Cardiac septum (tissue), 1 donor: ENCODE measurements around the gene RBFOX1. TPM values are rescaled to one million over a fixed set of nuclear protein-coding genes. Genes with fewer than 3 reads are reported as not detected.
"Not testable (repeated sequence)": the region's sequence is repeated elsewhere in the genome, so short reads cannot be mapped to it uniquely, and the experiment has no call there.

ENCODE experiments used
- DNase-seq: peaks from one replicate; pipeline ENCODE4 v3.0.0-alpha.2; 2020; ENCODE audit warnings: low spot score
- intact Hi-C: fragments of 100-400 bp; cut with DNase I; formaldehyde crosslinking; loops from one replicate; pipeline ENCODE4 v1.14.0; 2022
- total RNA-seq: library from RNA; stranded (reverse); fragmentation: NEBNext Ultra II Directional; extraction: Animal tissue kit (Norgen Biotek cat#: 25700); gene quantifications from one replicate; pipeline ENCODE4 v1.2.1, GENCODE V29; 2021
- donor health status: DM: no; HTN: no; CAD: no.

Gene RBFOX1
- total RNA-seq, 1 donor from 2014 or later, result 27.1 TPM

DNA sequence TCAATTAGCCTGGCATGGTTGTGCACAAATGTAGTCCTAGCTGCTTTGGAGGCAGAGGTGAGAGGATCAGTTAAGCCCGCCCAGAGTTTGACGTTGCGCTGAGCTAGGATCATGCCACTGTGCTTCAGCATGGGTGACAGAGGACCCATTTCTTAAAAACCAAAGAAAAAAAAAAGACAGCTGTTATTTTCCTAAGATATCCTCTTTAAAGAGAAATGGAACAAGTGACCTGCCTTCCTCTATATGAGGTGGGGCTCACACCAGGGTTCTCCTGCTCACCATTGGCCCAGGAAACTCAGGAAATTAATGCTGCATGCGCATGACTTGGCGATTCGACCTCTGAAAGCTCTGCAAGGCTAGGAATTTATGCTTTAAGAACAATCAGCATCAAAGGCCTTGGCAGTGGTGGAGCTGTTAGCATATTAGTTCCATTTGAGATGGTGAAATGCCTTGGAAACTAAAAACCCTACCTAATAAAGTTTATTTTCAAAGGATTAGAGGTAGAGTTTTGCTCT is 108.3 kb downstream of the RBFOX1 start:
- intact Hi-C loops, result no loop called here
- DNase-seq, result no peak

DNA sequence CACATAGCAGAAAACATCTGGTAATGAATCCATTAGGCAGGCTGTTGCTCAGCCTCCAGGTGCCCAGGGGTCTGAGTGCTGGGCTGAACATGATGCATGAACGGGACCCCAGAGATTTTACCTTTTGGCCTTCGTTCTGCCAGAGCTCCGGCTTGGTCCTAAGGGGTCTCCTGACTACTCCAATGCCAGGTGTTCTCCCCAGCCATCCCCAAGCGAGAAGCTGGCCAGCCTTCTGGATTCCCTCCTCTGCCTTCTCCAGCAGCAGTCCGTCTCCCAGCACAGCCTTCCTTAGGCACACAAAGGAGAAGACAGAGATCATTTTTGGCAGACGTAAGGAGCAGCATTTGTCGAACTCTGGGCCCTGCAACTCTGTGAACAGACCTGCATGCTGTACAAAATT is 109.4 kb downstream of the RBFOX1 start:
- intact Hi-C loops, result no loop called here
- DNase-seq, result no peak

DNA sequence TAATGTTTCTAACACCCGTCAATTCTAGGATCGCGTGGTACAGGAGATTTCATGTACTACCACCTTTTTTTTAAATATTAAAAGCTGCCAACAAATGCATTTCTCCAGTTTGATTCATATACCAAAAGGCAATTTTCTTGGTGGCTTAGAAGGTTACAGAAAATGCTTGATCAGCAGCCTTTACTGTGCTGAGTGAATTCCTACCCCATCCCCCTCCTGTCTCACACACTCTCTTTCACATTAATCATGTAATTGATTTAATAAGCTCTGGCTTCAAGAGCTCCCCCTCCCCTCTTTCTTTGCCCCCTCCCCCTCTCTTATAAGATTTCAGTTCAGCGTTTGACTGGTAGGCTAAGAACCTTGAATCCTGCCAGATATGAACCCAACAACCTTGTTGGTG is 110.5 kb downstream of the RBFOX1 start:
- intact Hi-C loops, result no loop called here
- DNase-seq, result no peak

DNA sequence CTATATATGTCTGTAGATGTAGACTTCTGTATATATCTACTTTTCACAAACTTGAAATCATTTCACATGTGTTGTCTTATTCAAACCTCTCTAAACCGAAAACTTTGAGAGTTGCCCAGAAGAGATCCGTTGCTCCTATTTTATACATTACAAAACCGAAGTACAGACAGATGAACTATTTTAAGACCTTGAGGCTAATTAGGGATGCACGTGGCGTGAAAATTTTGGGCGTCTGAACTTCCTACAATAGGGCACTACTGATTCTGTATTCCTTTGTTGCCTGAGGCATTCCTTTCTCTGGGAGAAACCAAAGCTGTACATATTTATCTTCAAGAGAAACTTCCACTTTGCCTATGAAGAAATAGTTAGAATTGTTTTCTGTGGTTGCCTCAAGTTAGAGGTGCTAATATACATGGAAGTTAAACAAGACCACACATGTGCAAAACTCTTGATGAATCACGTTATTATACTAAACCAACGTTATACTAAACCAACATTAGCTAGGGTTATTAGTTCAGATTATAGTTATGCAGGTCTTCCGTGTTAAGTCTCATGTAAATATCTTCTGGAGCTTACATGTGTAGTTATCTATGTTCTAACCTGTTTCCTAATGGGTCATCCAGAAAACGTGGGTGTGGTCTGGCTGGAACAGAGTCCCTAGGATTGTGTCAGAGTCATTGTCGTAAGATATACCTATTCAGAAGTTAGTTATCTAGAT is 111.2 kb downstream of the RBFOX1 start:
- intact Hi-C loops, result no loop called here
- DNase-seq, result no peak

DNA sequence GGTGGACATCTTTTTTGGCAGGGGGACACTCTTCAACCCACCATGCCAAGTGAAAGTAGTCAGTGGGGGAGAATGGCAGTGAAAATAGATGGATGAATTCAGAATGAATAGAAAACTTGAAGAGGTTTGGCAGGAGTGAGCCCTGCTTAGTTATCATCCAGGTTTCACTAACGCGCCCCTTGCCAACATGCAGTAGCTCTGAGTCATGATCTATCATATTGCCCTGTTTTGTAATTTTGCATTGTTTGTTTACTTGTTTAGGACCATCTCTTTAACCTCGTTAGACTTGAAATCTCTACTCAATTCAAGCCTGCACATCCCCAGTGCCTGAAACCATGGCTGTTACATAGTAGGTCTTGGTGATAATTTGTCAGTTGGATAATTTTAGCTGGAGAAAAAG is 116.7 kb downstream of the RBFOX1 start:
- no peak for DNase-seq
- intact Hi-C loops, result no loop called here

DNA sequence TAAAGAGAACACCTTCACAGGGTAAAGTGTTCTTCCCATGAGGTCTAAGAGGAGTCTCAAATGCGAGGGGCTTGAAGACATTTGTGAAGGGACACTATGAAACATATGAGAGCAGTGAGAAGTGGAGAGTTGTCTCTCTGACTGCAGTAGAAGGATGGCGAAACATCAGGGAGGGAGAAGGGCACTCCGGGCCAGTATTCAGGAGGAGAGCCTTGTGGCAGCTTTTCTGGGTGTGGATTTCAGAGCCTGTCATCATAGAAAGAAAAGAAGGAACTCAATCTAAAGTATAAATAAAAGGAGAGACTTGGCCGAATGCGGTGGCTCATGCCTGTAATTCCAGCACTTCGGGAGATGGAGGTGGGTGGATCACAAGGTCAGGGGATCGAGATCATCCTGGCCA is 117.2 kb downstream of the RBFOX1 start:
- no peak for DNase-seq
- intact Hi-C loops, result no loop called here

DNA sequence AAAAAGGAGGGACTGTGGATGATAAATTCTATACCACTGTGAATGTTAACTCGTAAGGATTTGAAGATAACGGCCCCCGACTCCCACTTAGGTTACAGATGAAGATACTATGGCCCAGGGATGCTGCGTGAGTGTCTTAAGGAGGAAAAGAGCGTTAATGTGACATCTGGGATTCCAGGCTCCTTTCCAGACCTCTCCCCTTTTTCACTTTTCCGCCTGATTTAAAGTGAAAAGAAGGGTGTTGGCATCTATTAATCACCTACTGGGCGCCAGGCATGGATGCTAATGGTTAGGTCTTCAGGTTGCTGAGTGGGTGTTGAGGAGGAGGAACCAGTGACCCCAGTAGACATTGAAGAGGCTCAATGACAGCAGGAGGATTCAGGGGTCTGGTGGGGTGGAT is 117.8 kb downstream of the RBFOX1 start:
- intact Hi-C loops, result no loop called here

DNA sequence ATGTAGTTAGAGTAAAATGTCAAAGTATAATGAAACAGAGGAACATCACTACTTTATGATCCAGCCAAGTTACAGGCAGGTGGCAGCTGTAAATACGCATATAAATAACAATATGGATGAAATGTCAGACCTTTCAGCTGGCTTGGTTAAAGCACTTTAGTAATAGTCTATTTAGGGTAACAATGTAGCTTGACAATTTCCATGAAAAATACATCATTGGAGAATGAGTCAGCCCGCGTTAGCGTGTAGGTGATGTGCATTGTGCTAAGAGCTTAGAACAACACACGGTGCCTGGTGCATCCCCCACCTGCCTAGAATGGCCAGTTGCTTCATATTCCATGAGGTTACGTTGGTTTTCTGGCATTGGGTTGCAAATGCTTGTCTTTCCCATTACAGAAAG is 119.4 kb downstream of the RBFOX1 start:
- no peak for DNase-seq
- intact Hi-C loops, result no loop called here

More for the DNA sequence above, 117.8 kb downstream of the RBFOX1 start:
- DNase-seq, result no peak

DNA sequence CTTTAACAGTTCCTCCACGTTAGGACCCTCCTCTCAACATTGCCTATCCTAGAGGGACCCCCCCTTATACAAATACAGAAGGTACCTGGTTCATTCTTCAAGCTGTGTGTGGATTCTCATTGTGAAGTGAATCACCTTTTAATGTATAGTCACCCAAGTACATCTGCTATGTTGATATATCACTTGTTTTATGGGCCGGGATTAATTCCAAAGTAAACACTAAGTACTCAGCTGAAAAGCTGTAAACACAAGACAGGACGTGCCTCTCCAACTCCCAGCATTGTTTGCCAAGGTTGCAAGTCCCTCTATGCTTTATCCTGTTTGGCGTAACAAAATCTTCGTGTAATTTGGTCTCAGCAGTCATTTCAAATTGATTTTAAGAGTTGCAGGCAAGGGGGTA is 123.6 kb downstream of the RBFOX1 start:
- intact Hi-C loops, result no loop called here
- no peak for DNase-seq

DNA sequence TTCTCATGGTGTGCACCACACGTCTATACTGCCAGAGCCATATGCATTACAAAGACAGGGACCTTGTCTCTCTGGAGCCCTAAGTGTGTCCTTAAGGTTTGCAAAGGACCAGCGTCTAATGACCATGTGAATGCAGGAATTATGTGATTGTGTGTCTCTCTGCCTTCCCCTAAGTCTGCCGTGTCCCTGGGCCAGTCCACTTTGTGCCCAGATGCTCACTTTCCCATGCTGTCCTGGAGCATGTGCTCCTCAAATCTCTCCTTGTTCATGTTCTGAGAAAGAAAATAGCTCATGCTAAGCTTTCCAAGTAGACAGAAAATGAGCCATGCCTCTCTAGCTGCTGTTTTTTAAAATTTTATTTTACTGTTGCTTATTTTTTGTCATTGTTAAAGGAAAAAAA is 125.5 kb downstream of the RBFOX1 start:
- no peak for DNase-seq
- intact Hi-C loops, result no loop called here

DNA sequence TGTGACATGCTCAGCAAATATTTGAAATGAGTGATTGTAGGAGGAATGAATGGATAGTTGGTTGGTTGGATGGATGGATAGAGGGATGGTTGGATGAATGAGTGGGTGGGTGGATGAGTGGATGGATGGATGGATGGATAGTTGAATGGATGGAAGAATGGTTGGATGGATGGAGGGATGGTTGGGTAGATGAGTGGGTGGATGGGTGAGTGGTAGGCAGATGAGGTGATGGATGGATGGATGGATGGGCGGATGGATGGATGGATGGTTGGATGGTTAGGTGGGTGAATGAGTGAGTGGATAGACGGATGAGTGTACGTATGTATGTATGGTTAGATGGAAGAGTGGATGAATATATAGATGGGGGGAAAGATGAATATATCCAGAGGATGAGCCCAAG is 137.7 kb downstream of the RBFOX1 start:
- DNase-seq, result no peak
- intact Hi-C loops, result no loop called here

DNA sequence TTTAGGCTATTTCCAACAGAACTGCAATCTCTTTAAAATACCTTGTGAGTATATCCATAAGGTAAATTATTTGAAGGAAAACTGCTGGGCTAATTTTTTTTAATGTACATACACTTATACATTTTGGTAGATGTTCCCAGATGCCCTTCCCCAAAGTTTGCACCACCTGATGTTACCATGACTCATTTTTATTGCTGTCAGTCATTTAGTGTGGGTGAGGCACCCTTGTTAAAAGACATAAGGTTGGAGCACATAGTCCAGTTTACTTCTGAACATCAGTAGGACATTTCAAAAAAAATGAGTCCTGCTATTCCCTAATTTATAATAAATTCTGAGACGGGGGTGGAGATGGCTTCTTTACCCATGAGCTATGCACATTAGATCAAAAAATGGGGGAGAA is 138.6 kb downstream of the RBFOX1 start:
- DNase-seq, result no peak
- intact Hi-C loops, result no loop called here

DNA sequence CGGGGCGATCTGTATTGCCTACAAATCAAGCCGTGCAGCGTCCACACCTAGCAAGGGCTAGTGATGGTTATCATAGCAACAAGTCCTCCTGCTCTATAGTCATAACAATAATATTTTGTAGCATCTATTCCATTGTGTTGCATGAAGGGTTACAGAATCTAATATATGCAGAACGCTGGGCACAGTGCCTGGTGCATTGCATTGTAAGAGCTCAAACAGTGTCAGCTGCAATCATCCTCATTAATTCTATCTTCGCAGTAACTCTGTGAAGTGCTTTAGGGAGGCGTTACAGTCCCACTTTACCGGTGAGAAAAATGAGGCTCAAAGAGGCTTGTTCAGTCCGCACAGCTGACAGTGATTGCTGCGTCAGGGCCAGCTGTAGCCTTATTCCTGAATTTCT is 149.4 kb downstream of the RBFOX1 start:
- DNase-seq, result no peak
- intact Hi-C loops, result no loop called here

DNA sequence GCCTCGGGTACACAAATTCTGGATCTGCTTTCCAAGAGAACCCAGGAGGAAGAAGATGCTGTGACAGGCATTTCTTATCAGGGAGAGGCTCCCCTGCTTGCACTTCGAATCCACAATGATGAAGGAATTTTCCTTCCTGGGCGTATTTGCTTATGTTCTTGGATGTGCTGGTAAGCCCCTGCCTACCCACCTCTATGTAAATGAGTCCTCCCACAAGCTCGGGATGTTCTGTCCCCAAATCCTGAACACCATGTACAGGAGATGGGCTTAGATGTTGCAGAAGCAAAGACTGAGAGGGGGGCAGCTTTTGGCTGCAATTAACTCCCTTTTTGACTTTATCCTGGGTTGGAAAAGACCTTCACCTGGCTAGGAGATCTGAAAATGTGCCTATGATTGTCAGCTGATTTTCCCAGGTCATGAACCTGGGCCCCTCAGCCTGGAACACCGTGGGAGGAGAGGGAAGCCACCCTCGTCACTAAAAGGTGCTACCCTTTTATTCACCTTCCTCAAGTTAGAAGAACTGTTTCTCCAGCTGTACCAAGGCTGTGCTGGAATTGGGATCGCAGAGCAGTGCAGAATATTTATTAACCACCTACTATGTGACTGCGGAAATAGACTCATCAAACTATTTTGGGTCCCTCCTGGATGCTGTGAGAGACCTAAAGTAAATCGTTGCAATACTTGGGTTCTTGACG is 150.1 kb downstream of the RBFOX1 start:
- intact Hi-C loops, result no loop called here
- no peak for DNase-seq

DNA sequence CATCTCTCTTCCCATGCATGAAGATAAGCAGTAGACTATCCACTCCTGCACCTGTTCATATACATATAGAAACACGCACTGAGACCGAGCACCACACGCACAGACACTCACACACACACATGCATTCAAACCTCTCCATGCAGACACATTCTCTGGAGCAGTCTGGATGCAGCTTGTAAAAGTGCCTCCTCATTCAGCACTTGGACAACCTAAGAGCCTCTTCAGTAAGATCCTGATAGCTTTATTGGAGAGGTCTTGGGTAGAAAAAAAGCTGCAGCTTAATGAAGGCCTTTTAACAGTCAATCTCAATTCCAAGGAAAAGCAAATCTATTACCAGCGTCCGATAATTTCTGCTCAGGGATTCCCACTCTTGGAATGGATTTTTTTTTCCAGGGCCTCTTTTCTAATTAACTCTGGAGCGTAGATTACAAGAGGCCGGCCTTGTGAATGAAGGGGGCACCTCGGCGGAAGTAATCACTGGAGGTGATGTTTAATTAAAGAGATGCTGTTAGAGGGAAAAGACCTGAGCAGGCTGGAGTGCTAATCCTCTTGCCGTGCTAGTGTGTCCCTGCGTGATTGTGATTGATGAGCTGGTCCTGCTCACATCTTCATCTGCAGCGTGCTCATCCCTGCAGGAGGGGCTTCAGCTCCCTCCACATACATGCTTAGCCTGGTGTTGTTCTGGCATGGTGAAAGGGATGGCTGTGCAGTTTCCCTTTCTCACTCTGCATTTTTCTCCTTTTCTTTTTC is 155.1 kb downstream of the RBFOX1 start:
- intact Hi-C loops, result no loop called here

DNA sequence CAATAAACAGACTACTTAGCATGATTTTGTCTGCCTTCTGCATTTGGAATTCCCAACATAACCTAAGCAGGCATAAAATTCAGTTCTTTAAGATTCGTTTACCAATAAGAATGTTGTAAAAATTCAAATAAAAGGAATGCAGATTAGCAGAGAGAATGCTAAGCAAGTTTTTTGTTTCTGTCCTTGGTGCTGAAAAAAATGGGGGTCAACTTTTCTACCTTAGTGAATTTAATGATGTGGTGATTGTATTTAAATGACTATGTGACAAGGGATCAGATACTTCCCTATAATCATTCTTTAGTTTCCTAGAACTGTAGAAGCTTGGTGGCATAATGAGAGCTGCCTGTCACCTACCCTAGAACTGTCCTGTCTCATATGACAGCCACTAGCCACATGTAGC is 159.5 kb downstream of the RBFOX1 start:
- no peak for DNase-seq
- intact Hi-C loops, result no loop called here

More for the DNA sequence above, 155.1 kb downstream of the RBFOX1 start:
- no peak for DNase-seq

DNA sequence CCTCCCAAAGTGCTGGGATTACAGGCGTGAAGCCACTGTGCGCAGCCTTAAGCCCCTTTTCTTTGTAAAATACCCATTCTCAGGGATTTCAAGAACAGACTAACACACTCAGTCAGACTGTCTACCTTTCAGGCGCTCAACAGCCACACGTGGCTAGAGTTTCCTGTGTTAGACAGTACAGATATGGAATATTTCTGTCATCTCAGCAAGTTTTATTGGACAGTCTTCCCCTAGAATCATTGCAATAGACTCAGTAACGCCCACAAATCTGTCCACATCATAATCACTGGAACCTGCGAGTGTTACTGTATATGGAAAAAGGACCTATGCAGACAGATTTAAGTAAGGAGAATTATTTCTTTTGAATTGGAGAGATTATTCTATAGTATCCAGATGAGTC is 160.5 kb downstream of the RBFOX1 start:
- no peak for DNase-seq
- intact Hi-C loops, result no loop called here

DNA sequence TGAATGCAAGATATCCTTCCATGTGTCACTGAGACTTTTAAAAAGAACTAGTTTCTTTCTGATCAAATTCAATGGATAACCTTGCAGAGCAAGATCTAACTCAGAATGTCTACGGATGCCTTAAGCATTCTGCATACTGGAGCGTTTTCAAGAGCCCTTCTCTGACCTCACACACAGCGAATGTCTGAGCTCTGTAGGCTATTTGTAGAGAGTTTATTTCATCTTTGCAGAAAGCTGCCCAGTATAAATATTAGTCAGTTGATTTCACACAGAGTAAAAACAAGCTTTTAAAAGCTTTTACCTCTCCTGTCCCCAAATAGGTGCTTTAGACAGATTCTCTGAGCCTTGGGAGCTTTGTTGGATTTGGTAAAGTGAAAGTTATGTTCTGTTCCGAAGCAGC is 165.0 kb downstream of the RBFOX1 start:
- intact Hi-C loops, result no loop called here
- DNase-seq, result no peak

DNA sequence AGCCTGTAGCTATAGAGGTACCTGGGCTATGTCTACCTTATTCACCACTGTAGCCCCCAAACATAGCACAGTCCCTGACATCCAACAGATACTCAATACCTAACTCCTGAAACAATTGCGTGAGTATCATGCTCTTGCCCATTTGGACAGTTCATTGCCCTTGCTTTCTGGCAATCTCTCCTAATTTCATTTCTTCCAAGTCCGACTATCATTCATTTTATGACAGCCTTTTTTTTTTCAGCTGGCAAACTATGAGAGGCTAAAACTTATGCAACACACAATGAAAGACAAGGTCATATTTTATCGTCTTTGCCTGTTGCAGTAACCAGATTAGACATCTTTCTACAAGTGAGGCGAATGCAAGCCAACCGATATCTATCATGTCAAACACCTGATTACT is 169.2 kb downstream of the RBFOX1 start:
- intact Hi-C loops, result loop anchor here (10.0 kb wide), 2 partner anchors 103 to 157 kb away; no protein-coding TSS in a partner anchor
- no peak for DNase-seq

DNA sequence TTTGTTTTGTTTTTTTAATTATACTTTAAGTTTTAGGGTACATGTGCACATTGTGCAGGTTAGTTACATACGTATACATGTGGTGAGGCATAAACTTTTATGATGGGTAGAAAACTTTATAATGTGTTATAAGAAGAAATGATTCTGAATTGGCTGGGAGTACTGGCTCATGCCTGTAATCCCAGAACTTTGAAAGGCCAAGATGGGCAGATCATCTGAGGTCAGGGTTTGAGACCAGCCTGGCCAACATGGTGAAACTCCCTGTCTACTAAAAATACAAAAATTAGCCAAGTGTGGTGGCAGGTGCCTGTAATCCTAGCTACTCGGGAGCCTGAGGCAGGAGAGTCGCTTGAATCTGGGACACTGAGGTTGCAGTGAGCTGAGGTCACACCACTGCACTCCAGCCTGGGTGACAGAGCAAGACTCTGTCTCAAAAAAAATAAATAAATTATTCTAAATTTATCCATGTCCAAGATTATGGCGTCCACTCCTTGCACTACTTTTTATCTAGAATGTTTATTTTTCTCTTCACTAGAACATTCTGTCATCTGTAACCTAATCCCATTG is 170.0 kb downstream of the RBFOX1 start:
- DNase-seq, result not testable (repeated sequence)
- intact Hi-C loops, result loop anchor here (10.0 kb wide), 2 partner anchors 102 to 158 kb away; no protein-coding TSS in a partner anchor
